ENCODE data around the gene CCNL2.

- TF ChIP-seq CTCF (IDR thresholded peaks at IDR 0.05) (no peak), POLR2A (IDR thresholded peaks at IDR 0.05) (no peak), EP300 (IDR thresholded peaks at IDR 0.05) (no peak)
Measured at GRCh38 chr1:1374589-1374928, 24.6 kb downstream of the CCNL2 start.

All from ovary (tissue), 3 donors.